ENCODE results near the gene PPDPF.

DNA sequence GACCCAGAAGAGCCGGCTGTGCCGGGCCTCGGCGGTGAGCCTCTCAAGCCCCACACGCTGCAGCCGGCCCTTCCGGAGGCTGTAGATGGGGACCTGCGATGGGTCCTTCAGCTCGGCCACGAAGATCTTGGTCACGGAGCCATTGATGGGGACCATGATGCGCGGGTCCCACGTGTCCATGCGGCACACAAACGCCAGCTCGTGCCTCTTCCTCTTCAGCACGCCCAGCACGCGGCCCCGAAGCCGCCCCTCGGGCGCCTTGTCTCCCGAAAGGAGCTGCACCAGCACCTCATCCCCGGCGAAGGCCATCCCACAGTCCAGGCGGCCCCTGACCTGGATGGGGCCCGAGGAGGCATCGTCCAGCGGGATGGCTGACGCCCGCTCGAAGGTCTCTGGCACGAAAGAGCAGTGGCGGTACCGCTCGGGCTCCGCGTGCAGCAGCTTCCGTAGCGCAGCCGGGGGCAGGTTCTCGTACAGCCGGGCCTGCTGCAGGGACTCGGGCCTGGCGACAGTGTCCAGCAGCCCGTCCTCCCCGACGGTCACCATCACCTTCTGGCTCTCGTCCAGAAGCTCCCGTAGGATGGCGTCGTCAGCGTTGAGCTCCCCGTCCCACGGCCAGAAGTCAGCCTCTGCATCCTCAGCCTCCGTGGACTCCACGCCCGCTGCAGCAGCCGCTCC, 44.6 kb downstream of the PPDPF start:
- TF ChIP-seq POLR2A (IDR thresholded peaks at IDR 0.05) = no peak
- TF ChIP-seq, protein P1, sequence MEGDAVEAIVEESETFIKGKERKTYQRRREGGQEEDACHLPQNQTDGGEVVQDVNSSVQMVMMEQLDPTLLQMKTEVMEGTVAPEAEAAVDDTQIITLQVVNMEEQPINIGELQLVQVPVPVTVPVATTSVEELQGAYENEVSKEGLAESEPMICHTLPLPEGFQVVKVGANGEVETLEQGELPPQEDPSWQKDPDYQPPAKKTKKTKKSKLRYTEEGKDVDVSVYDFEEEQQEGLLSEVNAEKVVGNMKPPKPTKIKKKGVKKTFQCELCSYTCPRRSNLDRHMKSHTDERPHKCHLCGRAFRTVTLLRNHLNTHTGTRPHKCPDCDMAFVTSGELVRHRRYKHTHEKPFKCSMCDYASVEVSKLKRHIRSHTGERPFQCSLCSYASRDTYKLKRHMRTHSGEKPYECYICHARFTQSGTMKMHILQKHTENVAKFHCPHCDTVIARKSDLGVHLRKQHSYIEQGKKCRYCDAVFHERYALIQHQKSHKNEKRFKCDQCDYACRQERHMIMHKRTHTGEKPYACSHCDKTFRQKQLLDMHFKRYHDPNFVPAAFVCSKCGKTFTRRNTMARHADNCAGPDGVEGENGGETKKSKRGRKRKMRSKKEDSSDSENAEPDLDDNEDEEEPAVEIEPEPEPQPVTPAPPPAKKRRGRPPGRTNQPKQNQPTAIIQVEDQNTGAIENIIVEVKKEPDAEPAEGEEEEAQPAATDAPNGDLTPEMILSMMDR (IDR thresholded peaks at IDR 0.05) = no peak

Data from testis (tissue), 2 donors.